Lower leg skin (tissue), 4 donors: ENCODE measurements around the gene TNS3. TPM values are rescaled to one million over a fixed set of nuclear protein-coding genes. Genes with fewer than 3 reads are reported as not detected.
A peak's percentile ranks its signal among the peaks of the same experiment; 100 is the strongest.

Experiments used
- DNase-seq, 2 donors: peaks; one replicate each; pipeline ENCODE4 v3.0.0-alpha.2; 2019; ENCODE audit warnings: low spot score in 2 of 2
- H3K4me3 ChIP-seq: fragments of 200-600 bp; sonication (generic); 2 replicates; pipeline ENCODE4 v1.5.1; 2017; ENCODE audit warnings: mild to moderate bottlenecking, low read depth; ENCODE audit not compliant: poor library complexity, severe bottlenecking
- CTCF ChIP-seq, 3 donors: fragments of 450-650 bp; IDR thresholded peaks; one replicate each; pipeline ENCODE4 v1.5.1; 2016; ENCODE audit warnings: antibody characterized with exemption in 3 of 3, mild to moderate bottlenecking in 3 of 3, moderate library complexity in 2 of 3
- POLR2A ChIP-seq, 2 donors: fragments of 450-650 bp; IDR thresholded peaks; one replicate each; pipeline ENCODE4 v1.6.1; 2016 to 2017; ENCODE audit warnings: antibody characterized with exemption in 2 of 2, mild to moderate bottlenecking in 1 of 2, moderate library complexity in 1 of 2
- WGBS, 2 donors: methylation state at CpG; one replicate each; pipeline ENCODE4 v1.1.5; 2018; 5-methylcytosine and 5-hydroxymethylcytosine counted together
- intact Hi-C: fragments of 100-400 bp; cut with DNase I; formaldehyde crosslinking; loops from one replicate; pipeline ENCODE4 v1.15.0; 2023; ENCODE audit warnings: low total_unique reads
- total RNA-seq, 4 donors: library from RNA; depleted of rRNA; stranded (reverse); fragments of >200 nt; gene quantifications; one replicate each; pipeline ENCODE4 v1.1.0, GENCODE V29; 2016

TNS3 gene
- total RNA-seq, 4 donors from 2014 or later = 19.5 to 33.9 (median 25.5) TPM

GRCh38 chr7:47314248-47314647 is 267.7 kb downstream of the TNS3 start:
- TF ChIP-seq POLR2A (IDR thresholded peaks at IDR 0.05) (no peak), CTCF (IDR thresholded peaks at IDR 0.05) (no peak)
- intact Hi-C loops = no loop called here
- WGBS, 2 donors = 75 to 77% methylated on average over 8 of the region's 8 CpGs
- H3K4me3 ChIP-seq = no peak overlapping the region
- DNase-seq = no peak

GRCh38 chr7:47313564-47313963 is 268.3 kb downstream of the TNS3 start:
- no peak for TF ChIP-seq CTCF (IDR thresholded peaks at IDR 0.05)
- 74 to 75% methylated on average over 4 of the region's 4 CpGs for WGBS, 2 donors
- intact Hi-C loops = no loop called here
- no peak overlapping the region for H3K4me3 ChIP-seq
- no peak for DNase-seq

- H3K4me3 ChIP-seq = no peak overlapping the region
- 94 to 96% methylated on average over 4 of the region's 4 CpGs for WGBS, 2 donors
- intact Hi-C loops = no loop called here
- DNase-seq = peak in 1 of 2 donors; percentile 29
- TF ChIP-seq CTCF (IDR thresholded peaks at IDR 0.05) (no peak), POLR2A (IDR thresholded peaks at IDR 0.05) (no peak)
These were observed 270.0 kb downstream of the TNS3 start for GRCh38 chr7:47311891-47312290.

GRCh38 chr7:47310020-47310419 is 271.9 kb downstream of the TNS3 start:
- DNase-seq = peak in 1 of 2 donors; percentile 40
- 17 to 30% methylated on average over 2 of the region's 2 CpGs for WGBS, 2 donors
- TF ChIP-seq POLR2A (IDR thresholded peaks at IDR 0.05) = no peak
- no peak for TF ChIP-seq CTCF (IDR thresholded peaks at IDR 0.05)
- H3K4me3 ChIP-seq = no peak overlapping the region
- intact Hi-C loops = no loop called here

GRCh38 chr7:47308808-47309207 is 273.1 kb downstream of the TNS3 start:
- DNase-seq = peak in 1 of 2 donors; percentile 14
- 97 to 98% methylated on average over 6 of the region's 6 CpGs for WGBS, 2 donors
- intact Hi-C loops = no loop called here
- TF ChIP-seq CTCF (IDR thresholded peaks at IDR 0.05) (no peak), POLR2A (IDR thresholded peaks at IDR 0.05) (no peak)
- no peak overlapping the region for H3K4me3 ChIP-seq

- WGBS, 2 donors = 82 to 95% methylated on average over 3 of the region's 3 CpGs
- intact Hi-C loops = no loop called here
- DNase-seq = no peak
- TF ChIP-seq CTCF (IDR thresholded peaks at IDR 0.05) (no peak), POLR2A (IDR thresholded peaks at IDR 0.05) (no peak)
- no peak overlapping the region for H3K4me3 ChIP-seq
These were observed 274.6 kb downstream of the TNS3 start for GRCh38 chr7:47307311-47307710.
